ENCODE measurements around the gene XDH. TPM values are rescaled to one million over a fixed set of nuclear protein-coding genes. Genes with fewer than 3 reads are reported as not detected.

The XDH gene
- total and polyA plus RNA-seq, 9 of the 15 experiments (the other 6 are each of a cell fraction or from before 2014, with no cell fraction given), result 0.04 to 0.06 TPM; not detected in 7

DNA sequence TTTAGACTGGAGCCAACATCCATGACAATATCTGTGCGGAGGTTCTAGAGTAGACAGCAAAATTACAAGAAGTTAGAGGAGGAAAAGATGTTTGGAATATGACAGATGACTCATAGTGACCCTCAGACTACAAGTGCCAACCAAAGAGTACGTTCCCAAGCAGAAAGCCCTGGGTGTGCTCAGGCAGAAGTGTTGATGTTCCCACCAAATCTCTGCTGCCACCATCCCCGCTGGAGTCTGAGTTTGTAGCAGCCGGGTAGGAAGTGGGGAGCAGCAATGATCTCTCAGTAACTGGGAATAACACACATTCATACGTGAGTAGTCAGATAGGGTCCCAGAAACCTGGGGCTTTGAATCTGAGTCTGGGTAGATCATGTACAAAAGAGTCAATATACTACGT is 73.2 kb downstream of the XDH start (continued):
- TF ChIP-seq, protein P1, sequence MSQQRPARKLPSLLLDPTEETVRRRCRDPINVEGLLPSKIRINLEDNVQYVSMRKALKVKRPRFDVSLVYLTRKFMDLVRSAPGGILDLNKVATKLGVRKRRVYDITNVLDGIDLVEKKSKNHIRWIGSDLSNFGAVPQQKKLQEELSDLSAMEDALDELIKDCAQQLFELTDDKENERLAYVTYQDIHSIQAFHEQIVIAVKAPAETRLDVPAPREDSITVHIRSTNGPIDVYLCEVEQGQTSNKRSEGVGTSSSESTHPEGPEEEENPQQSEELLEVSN (IDR thresholded peaks at IDR 0.05; ENCODE audit: borderline replicate concordance in 1 of 2, extremely low read depth in 1 of 2, insufficient read depth in 1 of 2, insufficient read length in 1 of 2, low read depth in 1 of 2, low read length in 1 of 2, poor library complexity in 1 of 2, severe bottlenecking in 1 of 2), result no peak
- TF ChIP-seq, protein P2, sequence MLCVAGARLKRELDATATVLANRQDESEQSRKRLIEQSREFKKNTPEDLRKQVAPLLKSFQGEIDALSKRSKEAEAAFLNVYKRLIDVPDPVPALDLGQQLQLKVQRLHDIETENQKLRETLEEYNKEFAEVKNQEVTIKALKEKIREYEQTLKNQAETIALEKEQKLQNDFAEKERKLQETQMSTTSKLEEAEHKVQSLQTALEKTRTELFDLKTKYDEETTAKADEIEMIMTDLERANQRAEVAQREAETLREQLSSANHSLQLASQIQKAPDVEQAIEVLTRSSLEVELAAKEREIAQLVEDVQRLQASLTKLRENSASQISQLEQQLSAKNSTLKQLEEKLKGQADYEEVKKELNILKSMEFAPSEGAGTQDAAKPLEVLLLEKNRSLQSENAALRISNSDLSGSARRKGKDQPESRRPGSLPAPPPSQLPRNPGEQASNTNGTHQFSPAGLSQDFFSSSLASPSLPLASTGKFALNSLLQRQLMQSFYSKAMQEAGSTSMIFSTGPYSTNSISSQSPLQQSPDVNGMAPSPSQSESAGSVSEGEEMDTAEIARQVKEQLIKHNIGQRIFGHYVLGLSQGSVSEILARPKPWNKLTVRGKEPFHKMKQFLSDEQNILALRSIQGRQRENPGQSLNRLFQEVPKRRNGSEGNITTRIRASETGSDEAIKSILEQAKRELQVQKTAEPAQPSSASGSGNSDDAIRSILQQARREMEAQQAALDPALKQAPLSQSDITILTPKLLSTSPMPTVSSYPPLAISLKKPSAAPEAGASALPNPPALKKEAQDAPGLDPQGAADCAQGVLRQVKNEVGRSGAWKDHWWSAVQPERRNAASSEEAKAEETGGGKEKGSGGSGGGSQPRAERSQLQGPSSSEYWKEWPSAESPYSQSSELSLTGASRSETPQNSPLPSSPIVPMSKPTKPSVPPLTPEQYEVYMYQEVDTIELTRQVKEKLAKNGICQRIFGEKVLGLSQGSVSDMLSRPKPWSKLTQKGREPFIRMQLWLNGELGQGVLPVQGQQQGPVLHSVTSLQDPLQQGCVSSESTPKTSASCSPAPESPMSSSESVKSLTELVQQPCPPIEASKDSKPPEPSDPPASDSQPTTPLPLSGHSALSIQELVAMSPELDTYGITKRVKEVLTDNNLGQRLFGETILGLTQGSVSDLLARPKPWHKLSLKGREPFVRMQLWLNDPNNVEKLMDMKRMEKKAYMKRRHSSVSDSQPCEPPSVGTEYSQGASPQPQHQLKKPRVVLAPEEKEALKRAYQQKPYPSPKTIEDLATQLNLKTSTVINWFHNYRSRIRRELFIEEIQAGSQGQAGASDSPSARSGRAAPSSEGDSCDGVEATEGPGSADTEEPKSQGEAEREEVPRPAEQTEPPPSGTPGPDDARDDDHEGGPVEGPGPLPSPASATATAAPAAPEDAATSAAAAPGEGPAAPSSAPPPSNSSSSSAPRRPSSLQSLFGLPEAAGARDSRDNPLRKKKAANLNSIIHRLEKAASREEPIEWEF (CRISPR knock-in tag; IDR thresholded peaks at IDR 0.05), result no peak
- TF ChIP-seq HDAC2 (IDR thresholded peaks at IDR 0.05), result no peak

Data from K562 (cell line).